HepG2 (cell line): ENCODE data around the gene KRTAP25-1. TPM values are rescaled to one million over a fixed set of nuclear protein-coding genes. Genes with fewer than 3 reads are reported as not detected.

ENCODE experiments used
- ATAC-seq: fragments of 200-7000 bp; cut with Tn5 transposase; 3 replicates; pipeline ENCODE4 v1.9.1; 2020; ENCODE audit warnings: mild to moderate bottlenecking, moderate library complexity
- BruUV-seq: library from RNA; stranded (reverse); fragments of 400-500 nt; replicated peaks from 2 replicates; lab custom pipeline; 2021; lab: Mats Ljungman, UMichigan
- CTCF ChIA-PET: fragments of 300-600 bp; formaldehyde crosslinking; extraction: SDS; loops from one replicate; lab custom pipeline; 2021; ENCODE audit warnings: low total read pairs, inconsistent platforms, low intra/inter-chr PET ratio; lab: Yijun Ruan, JAX
- POLR2A ChIA-PET: fragments of 350-600 bp; sonication (Branson Sonifier 250); formaldehyde crosslinking; loops from one replicate; lab custom pipeline; 2020; ENCODE audit warnings: antibody characterized with exemption, inconsistent platforms; lab: Yijun Ruan, JAX
- DNase-seq: peaks from one replicate; pipeline ENCODE4 v3.0.0-alpha.2; 2015; ENCODE audit warnings: low spot score
- FAIRE-seq: peaks from 3 replicates; lab custom pipeline; 2011; peaks lifted over from hg19 to GRCh38; lab: Jason Lieb, UNC
- H2AFZ ChIP-seq: one replicate; pipeline ENCODE4 v1.6.1; 2011; ENCODE audit warnings: low read length, inconsistent platforms
- H3K27ac ChIP-seq: fragments of 300-600 bp; 3 replicates; pipeline ENCODE4 v1.8.0; 2011; ENCODE audit warnings: mixed run types, mild to moderate bottlenecking, mixed read lengths, low read length, inconsistent platforms; ENCODE audit not compliant: insufficient read depth; ENCODE audit errors: extremely low read length
- H3K27me3 ChIP-seq, 2 experiments: fragments of 200-600 bp in 1 of 2; 2 replicates in 1 of 2; 3 replicates in 1 of 2; pipeline versions ENCODE4 v1.6.0 to v1.8.0; 2011; ENCODE audit warnings: low read length in 2 of 2, mild to moderate bottlenecking in 2 of 2, moderate library complexity in 2 of 2, inconsistent platforms in 1 of 2; ENCODE audit not compliant: insufficient read depth in 2 of 2, control insufficient read depth in 1 of 2
- H3K36me3 ChIP-seq, 2 experiments: fragments of 200-600 bp in 1 of 2; replicated peaks in 1 of 2; 2 replicates in 1 of 2; 3 replicates in 1 of 2; pipeline versions ENCODE4 v1.5.1 to v1.8.0; 2011; ENCODE audit warnings: low read length in 2 of 2, inconsistent platforms in 1 of 2; ENCODE audit not compliant: insufficient read depth in 2 of 2, control insufficient read depth in 1 of 2
- H3K4me1 ChIP-seq: 2 replicates; pipeline ENCODE4 v1.5.1; 2012; ENCODE audit warnings: low read length, inconsistent platforms; ENCODE audit not compliant: insufficient read depth
- H3K4me2 ChIP-seq: 2 replicates; pipeline ENCODE4 v1.6.0; 2011; ENCODE audit warnings: low read depth, low read length, inconsistent platforms
- H3K4me3 ChIP-seq, 3 experiments: fragments of 200-600 bp in 1 of 3; sonication (generic), shearing (Covaris generic) in 1 of 3; replicated peaks in 1 of 3; 2 replicates each; pipeline ENCODE4 v1.5.1; 2011 to 2016; ENCODE audit warnings: low read length in 3 of 3, inconsistent platforms in 2 of 3, low read depth in 2 of 3, mild to moderate bottlenecking in 2 of 3, control low read depth in 1 of 3, mixed read lengths in 1 of 3; ENCODE audit not compliant: insufficient read depth in 1 of 3
- H3K79me2 ChIP-seq: one replicate; pipeline ENCODE4 v1.6.1; 2011; ENCODE audit warnings: low read length, inconsistent platforms; ENCODE audit not compliant: insufficient read depth
- H3K9ac ChIP-seq: 2 replicates; pipeline ENCODE4 v1.6.0; 2011; ENCODE audit warnings: mild to moderate bottlenecking, low read depth, low read length, inconsistent platforms; ENCODE audit not compliant: insufficient read depth
- H3K9me3 ChIP-seq: 2 replicates; pipeline ENCODE4 v1.5.1; 2012; ENCODE audit warnings: mild to moderate bottlenecking, low read length
- H4K20me1 ChIP-seq: 2 replicates; pipeline ENCODE4 v1.6.0; 2011; ENCODE audit warnings: inconsistent platforms, mild to moderate bottlenecking, low read length, moderate library complexity; ENCODE audit not compliant: insufficient read depth
- BATF2 ChIP-seq: sonication (generic); formaldehyde crosslinking; IDR thresholded peaks from 2 replicates; pipeline ENCODE4 v1.8.0; 2022; ENCODE audit warnings: mild to moderate bottlenecking, missing genetic modification reagents, moderate library complexity
- HOXA7 ChIP-seq: sonication (generic); formaldehyde crosslinking; IDR thresholded peaks from 2 replicates; pipeline ENCODE4 v1.8.1; 2022; ENCODE audit warnings: mild to moderate bottlenecking, missing genetic modification reagents, moderate library complexity
- KDM5B ChIP-seq: sonication (generic); formaldehyde crosslinking; IDR thresholded peaks from 2 replicates; pipeline ENCODE4 v1.4.0; 2020; ENCODE audit warnings: missing genetic modification reagents, mild to moderate bottlenecking, borderline replicate concordance
- MIXL1 ChIP-seq: IDR thresholded peaks from 2 replicates; pipeline ENCODE4 v1.6.1; 2016
- MLXIP ChIP-seq: sonication (generic); formaldehyde crosslinking; IDR thresholded peaks from 2 replicates; pipeline ENCODE4 v1.9.0; 2021; ENCODE audit warnings: missing genetic modification reagents, borderline replicate concordance
- NRL ChIP-seq: sonication (generic); formaldehyde crosslinking; IDR thresholded peaks from 2 replicates; pipeline ENCODE4 v1.5.0; 2020; ENCODE audit warnings: missing genetic modification reagents, mild to moderate bottlenecking, moderate library complexity, borderline replicate concordance
- REXO4 ChIP-seq: sonication (generic); formaldehyde crosslinking; IDR thresholded peaks from 2 replicates; pipeline ENCODE4 v1.8.0; 2022; ENCODE audit warnings: missing genetic modification reagents, mild to moderate bottlenecking, borderline replicate concordance
- ZBTB21 ChIP-seq: sonication (generic); formaldehyde crosslinking; IDR thresholded peaks from 2 replicates; pipeline ENCODE4 v1.4.0; 2020; ENCODE audit warnings: missing genetic modification reagents
- ZFY ChIP-seq: sonication (generic); formaldehyde crosslinking; IDR thresholded peaks from 2 replicates; pipeline ENCODE4 v1.4.0; 2020; ENCODE audit warnings: missing genetic modification reagents
- ZNF83 ChIP-seq: sonication (generic); formaldehyde crosslinking; IDR thresholded peaks from 2 replicates; pipeline ENCODE4 v1.4.0; 2020; ENCODE audit warnings: missing genetic modification reagents, mild to moderate bottlenecking, borderline replicate concordance
- ZNF841 ChIP-seq: sonication (generic); formaldehyde crosslinking; IDR thresholded peaks from 2 replicates; pipeline ENCODE4 v1.8.1; 2023; ENCODE audit warnings: missing genetic modification reagents, borderline replicate concordance
- WGBS: methylation state at CpG from one replicate; pipeline ENCODE4 v1.1.6; 2017; ENCODE audit warnings: low lambda C conversion rate; 5-methylcytosine and 5-hydroxymethylcytosine counted together
- in situ Hi-C: cut with HindIII; loops from 2 replicates; pipeline ENCODE4 v1.10.0; 2017; ENCODE audit warnings: low pct_unique_long_range_greater_than_20kb; ENCODE audit not compliant: extremely low pct_ligation_motif_present
- intact Hi-C: fragments of 100-400 bp; cut with micrococcal nuclease; formaldehyde crosslinking; loops from one replicate; pipeline ENCODE4 v1.10.0; 2022; ENCODE audit not compliant: unreplicated experiment
- polyA plus RNA-seq, 8 experiments: library from polyadenylated mRNA; depleted of rRNA in 3 of 8; stranded (reverse) in 7 of 8; unstranded in 1 of 8; fragments of >200 nt; fragmentation: Illumina TruSeq in 4 of 8; extraction: Trizol in 4 of 8; gene quantifications; 2 replicates each; pipeline versions ENCODE4 v1.2.1 to v1.2.3, GENCODE V29; 2011 to 2016; ENCODE audit warnings: low read depth in 4 of 8, missing spikeins in 1 of 8, mixed read lengths in 1 of 8; ENCODE audit not compliant: insufficient read depth in 1 of 8
- total RNA-seq, 5 experiments: library from RNA; depleted of rRNA; stranded (reverse); fragments of >200 nt; fragmentation: Illumina TruSeq; extraction: Trizol; gene quantifications; 2 replicates each; pipeline ENCODE4 v1.2.3, GENCODE V29; 2016; ENCODE audit warnings: low read depth in 1 of 5
- TF ChIP-seq, protein P1 (sequence below): sonication (generic); formaldehyde crosslinking; IDR thresholded peaks from one replicate; pipeline ENCODE4 v1.5.1; 2020; ENCODE audit warnings: mild to moderate bottlenecking, missing genetic modification reagents; ENCODE audit errors: not compliant biosample characterization

Gene KRTAP25-1
- total and polyA plus RNA-seq, 2 of the 13 experiments (the other 11 are each of a cell fraction or from before 2014, with no cell fraction given), result not detected

- TF ChIP-seq, protein P1, sequence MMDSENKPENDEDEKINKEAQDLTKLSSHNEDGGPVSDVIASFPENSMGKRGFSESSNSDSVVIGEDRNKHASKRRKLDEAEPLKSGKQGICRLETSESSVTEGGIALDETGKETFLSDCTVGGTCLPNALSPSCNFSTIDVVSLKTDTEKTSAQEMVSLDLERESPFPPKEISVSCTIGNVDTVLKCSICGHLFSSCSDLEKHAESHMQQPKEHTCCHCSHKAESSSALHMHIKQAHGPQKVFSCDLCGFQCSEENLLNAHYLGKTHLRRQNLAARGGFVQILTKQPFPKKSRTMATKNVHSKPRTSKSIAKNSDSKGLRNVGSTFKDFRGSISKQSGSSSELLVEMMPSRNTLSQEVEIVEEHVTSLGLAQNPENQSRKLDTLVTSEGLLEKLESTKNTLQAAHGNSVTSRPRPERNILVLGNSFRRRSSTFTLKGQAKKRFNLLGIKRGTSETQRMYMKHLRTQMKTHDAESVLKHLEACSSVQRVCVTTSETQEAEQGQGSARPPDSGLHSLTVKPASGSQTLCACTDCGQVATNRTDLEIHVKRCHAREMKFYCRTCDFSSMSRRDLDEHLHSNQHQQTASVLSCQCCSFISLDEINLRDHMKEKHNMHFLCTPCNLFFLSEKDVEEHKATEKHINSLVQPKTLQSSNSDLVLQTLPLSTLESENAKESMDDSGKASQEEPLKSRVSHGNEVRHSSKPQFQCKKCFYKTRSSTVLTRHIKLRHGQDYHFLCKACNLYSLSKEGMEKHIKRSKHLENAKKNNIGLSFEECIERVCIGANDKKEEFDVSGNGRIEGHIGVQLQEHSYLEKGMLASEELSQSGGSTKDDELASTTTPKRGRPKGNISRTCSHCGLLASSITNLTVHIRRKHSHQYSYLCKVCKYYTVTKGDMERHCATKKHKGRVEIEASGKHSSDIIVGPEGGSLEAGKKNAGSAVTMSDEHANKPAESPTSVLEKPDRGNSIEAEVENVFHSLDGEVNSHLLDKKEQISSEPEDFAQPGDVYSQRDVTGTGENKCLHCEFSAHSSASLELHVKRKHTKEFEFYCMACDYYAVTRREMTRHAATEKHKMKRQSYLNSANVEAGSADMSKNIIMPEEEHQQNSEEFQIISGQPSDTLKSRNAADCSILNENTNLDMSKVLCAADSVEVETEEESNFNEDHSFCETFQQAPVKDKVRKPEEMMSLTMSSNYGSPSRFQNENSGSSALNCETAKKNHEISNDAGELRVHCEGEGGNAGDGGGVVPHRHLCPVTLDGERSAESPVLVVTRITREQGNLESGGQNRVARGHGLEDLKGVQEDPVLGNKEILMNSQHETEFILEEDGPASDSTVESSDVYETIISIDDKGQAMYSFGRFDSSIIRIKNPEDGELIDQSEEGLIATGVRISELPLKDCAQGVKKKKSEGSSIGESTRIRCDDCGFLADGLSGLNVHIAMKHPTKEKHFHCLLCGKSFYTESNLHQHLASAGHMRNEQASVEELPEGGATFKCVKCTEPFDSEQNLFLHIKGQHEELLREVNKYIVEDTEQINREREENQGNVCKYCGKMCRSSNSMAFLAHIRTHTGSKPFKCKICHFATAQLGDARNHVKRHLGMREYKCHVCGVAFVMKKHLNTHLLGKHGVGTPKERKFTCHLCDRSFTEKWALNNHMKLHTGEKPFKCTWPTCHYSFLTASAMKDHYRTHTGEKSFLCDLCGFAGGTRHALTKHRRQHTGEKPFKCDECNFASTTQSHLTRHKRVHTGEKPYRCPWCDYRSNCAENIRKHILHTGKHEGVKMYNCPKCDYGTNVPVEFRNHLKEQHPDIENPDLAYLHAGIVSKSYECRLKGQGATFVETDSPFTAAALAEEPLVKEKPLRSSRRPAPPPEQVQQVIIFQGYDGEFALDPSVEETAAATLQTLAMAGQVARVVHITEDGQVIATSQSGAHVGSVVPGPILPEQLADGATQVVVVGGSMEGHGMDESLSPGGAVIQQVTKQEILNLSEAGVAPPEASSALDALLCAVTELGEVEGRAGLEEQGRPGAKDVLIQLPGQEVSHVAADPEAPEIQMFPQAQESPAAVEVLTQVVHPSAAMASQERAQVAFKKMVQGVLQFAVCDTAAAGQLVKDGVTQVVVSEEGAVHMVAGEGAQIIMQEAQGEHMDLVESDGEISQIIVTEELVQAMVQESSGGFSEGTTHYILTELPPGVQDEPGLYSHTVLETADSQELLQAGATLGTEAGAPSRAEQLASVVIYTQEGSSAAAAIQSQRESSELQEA, result no peak
- TF ChIP-seq HOXA7 (CRISPR knock-in tag) (no peak), ZNF83 (CRISPR knock-in tag) (no peak), MIXL1 (CRISPR knock-in tag) (no peak)
These were observed 33.2 kb downstream of the KRTAP25-1 start (continued) for GRCh38 chr21:30256100-30256499.

GRCh38 chr21:30255679-30256078 lies 33.6 kb downstream of the KRTAP25-1 start:
- ATAC-seq, result no peak
- DNase-seq, result no peak
- H3K36me3 ChIP-seq, result no peaks in the 10 kb centered on the region
- H3K27me3 ChIP-seq, result no peaks in the 10 kb centered on the region
- BruUV-seq, result no TSS peak
- no peaks in the 10 kb centered on the region for H3K79me2 ChIP-seq
- no peaks in the 10 kb centered on the region for H4K20me1 ChIP-seq
- intact Hi-C loops (no loop called here), in situ Hi-C loops (no loop called here)
- H3K4me1 ChIP-seq, result no peaks in the 10 kb centered on the region
- H2AFZ ChIP-seq, result no peak overlapping the region
- FAIRE-seq, result no peak
- no peak overlapping the region for H3K4me3 ChIP-seq
- 10% methylated on average over 1 of the region's 1 CpG for WGBS
- peaks cover 76% of the 10 kb centered on the region for H3K9me3 ChIP-seq
- no peak overlapping the region for H3K27ac ChIP-seq
- ChIA-PET POLR2A (no interaction called here), CTCF (no interaction called here)
- no peak overlapping the region for H3K4me2 ChIP-seq
- no peak overlapping the region for H3K9ac ChIP-seq
- no peak for TF ChIP-seq ZNF841 (CRISPR knock-in tag)
- TF ChIP-seq ZBTB21 (CRISPR knock-in tag), result no peak
- no peak for TF ChIP-seq MLXIP (CRISPR knock-in tag)
- no peak for TF ChIP-seq ZFY
- TF ChIP-seq NRL (CRISPR knock-in tag), result no peak
- TF ChIP-seq BATF2 (CRISPR knock-in tag), result no peak
- no peak for TF ChIP-seq REXO4 (CRISPR knock-in tag)
- TF ChIP-seq KDM5B (CRISPR knock-in tag), result no peak
